GM21786 (cell line): ENCODE results near the gene METAP1D.

Experiments used
- ATAC-seq: cut with Tn5 transposase; IDR thresholded peaks from one replicate; pipeline ENCODE4 v1.9.1; 2021; ENCODE audit not compliant: unreplicated experiment

Gene METAP1D

GRCh38 chr2:172129404-172129803, 129.7 kb downstream of the METAP1D start:
- ATAC-seq, result no peak
